Activated naive CD4-positive, alpha-beta T cell (primary cell): ENCODE data around the gene CEP78.
A peak's percentile ranks its signal among the peaks of the same experiment; 100 is the strongest.

Source experiments
- DNase-seq, 4 experiments: peaks; one replicate each; lab custom pipeline; 2025; lab: John Stamatoyannopoulos, UW

The CEP78 gene

GRCh38 chr9:78288214-78288892 lies 52.5 kb downstream of the CEP78 start:
- DNase-seq: no peak

GRCh38 chr9:78289474-78289873 lies 53.6 kb downstream of the CEP78 start:
- no peak for DNase-seq

GRCh38 chr9:78291240-78291925 lies 55.5 kb downstream of the CEP78 start:
- DNase-seq: no peak

GRCh38 chr9:78292026-78292425 lies 56.2 kb downstream of the CEP78 start:
- no peak for DNase-seq

GRCh38 chr9:78292716-78293497 lies 57.0 kb downstream of the CEP78 start:
- DNase-seq: no peak

GRCh38 chr9:78294290-78295176 lies 58.7 kb downstream of the CEP78 start:
- DNase-seq: no peak

- no peak for DNase-seq
Observed at GRCh38 chr9:78295177-78295575, 59.3 kb downstream of the CEP78 start.

- DNase-seq: no peak
Observed at GRCh38 chr9:78295731-78296130, 59.9 kb downstream of the CEP78 start.

GRCh38 chr9:78296201-78296892 lies 60.5 kb downstream of the CEP78 start:
- no peak for DNase-seq

GRCh38 chr9:78296893-78297671 lies 61.2 kb downstream of the CEP78 start, which contains the start of gene PSAT1:
TSS of gene PSAT1 (plus strand) at chr9:78297125. CDS start at chr9:78297211, 86 bp downstream.
- peak; percentile 68 to 77 (median 74) for DNase-seq

- DNase-seq: no peak
Observed at GRCh38 chr9:78297672-78297961, 61.7 kb downstream of the CEP78 start.

GRCh38 chr9:78298046-78298765 lies 62.3 kb downstream of the CEP78 start:
- no peak for DNase-seq

- no peak for DNase-seq
Observed at GRCh38 chr9:78300209-78300608, 64.3 kb downstream of the CEP78 start.

GRCh38 chr9:78301466-78301865 lies 65.6 kb downstream of the CEP78 start:
- no peak for DNase-seq

- DNase-seq: no peak
Observed at GRCh38 chr9:78303377-78304062, 67.6 kb downstream of the CEP78 start.

GRCh38 chr9:78304357-78304756 lies 68.5 kb downstream of the CEP78 start:
- DNase-seq: no peak

- no peak for DNase-seq
Observed at GRCh38 chr9:78306222-78307076, 70.6 kb downstream of the CEP78 start.

- DNase-seq: no peak
Observed at GRCh38 chr9:78307360-78307759, 71.5 kb downstream of the CEP78 start.
